Panc1 (cell line): ENCODE data around the gene CDK14. TPM values are rescaled to one million over a fixed set of nuclear protein-coding genes. Genes with fewer than 3 reads are reported as not detected.

Source experiments
- ATAC-seq: fragments of 200-7000 bp; cut with Tn5 transposase; 2 replicates; pipeline ENCODE4 v1.9.1; 2020; ENCODE audit warnings: mild to moderate bottlenecking, moderate library complexity
- BruUV-seq: library from RNA; stranded (reverse); fragments of 400-500 nt; replicated peaks from 2 replicates; lab custom pipeline; 2021; lab: Mats Ljungman, UMichigan
- CTCF ChIA-PET: fragments of 300-600 bp; sonication (Branson Sonifier 250); formaldehyde crosslinking; loops from one replicate; lab custom pipeline; 2022; ENCODE audit warnings: antibody characterized with exemption; lab: Charles Lee
- POLR2A ChIA-PET: fragments of 300-600 bp; sonication (Branson Sonifier 250); formaldehyde crosslinking; loops from one replicate; lab custom pipeline; 2022; ENCODE audit warnings: antibody characterized with exemption; lab: Charles Lee
- DNase-seq: peaks from one replicate; pipeline ENCODE4 v3.0.0-alpha.2; 2010; ENCODE audit warnings: low read depth, low spot score
- H3K27ac ChIP-seq: 2 replicates; pipeline ENCODE4 v1.5.1; 2011; ENCODE audit warnings: mild to moderate bottlenecking, low read length, inconsistent platforms
- H3K27me3 ChIP-seq: fragments of 200-500 bp; sonication (Bioruptor generic); 2 replicates; pipeline ENCODE4 v1.6.0; 2014; ENCODE audit warnings: low read length, inconsistent platforms; ENCODE audit not compliant: control insufficient read depth, insufficient read depth
- H3K36me3 ChIP-seq: fragments of 200-500 bp; sonication (Bioruptor generic); 2 replicates; pipeline ENCODE4 v1.5.1; 2014; ENCODE audit warnings: inconsistent platforms, mild to moderate bottlenecking, low read length, moderate library complexity; ENCODE audit not compliant: control insufficient read depth, insufficient read depth
- H3K4me1 ChIP-seq: 2 replicates; pipeline ENCODE4 v1.5.1; 2011; ENCODE audit warnings: inconsistent platforms, mild to moderate bottlenecking, low read length, moderate library complexity; ENCODE audit not compliant: control insufficient read depth, insufficient read depth
- H3K4me3 ChIP-seq, 2 experiments: 2 replicates each; pipeline ENCODE4 v1.5.1; 2011 to 2012; ENCODE audit warnings: low read depth in 2 of 2, low read length in 2 of 2, mild to moderate bottlenecking in 2 of 2, inconsistent platforms in 1 of 2, moderate library complexity in 1 of 2
- H3K9me3 ChIP-seq: fragments of 200-500 bp; sonication (Bioruptor generic); 2 replicates; pipeline ENCODE4 v1.5.1; 2014; ENCODE audit warnings: low read depth, mild to moderate bottlenecking, inconsistent platforms, low read length, moderate library complexity; ENCODE audit not compliant: control insufficient read depth, insufficient read depth
- POLR2AphosphoS5 ChIP-seq: IDR thresholded peaks from 2 replicates; pipeline ENCODE4 v1.6.1; 2012; ENCODE audit warnings: mild to moderate bottlenecking, low read depth, low read length, moderate library complexity
- SIN3A ChIP-seq: IDR thresholded peaks from 2 replicates; pipeline ENCODE4 v1.6.1; 2012; ENCODE audit warnings: low read depth, mild to moderate bottlenecking, low read length, moderate library complexity, borderline replicate concordance; ENCODE audit not compliant: insufficient read depth
- TCF7L2 ChIP-seq: IDR thresholded peaks from 2 replicates; pipeline ENCODE4 v1.6.1; 2011; ENCODE audit warnings: mild to moderate bottlenecking, low read depth, low read length, inconsistent platforms
- in situ Hi-C: cut with HindIII; loops from 2 replicates; pipeline ENCODE4 v1.10.0; 2016; ENCODE audit warnings: low sequenced_read_pairs, low pct_unique_long_range_greater_than_20kb
- intact Hi-C: fragments of 100-400 bp; cut with micrococcal nuclease; formaldehyde crosslinking; loops from one replicate; pipeline ENCODE4 v1.10.0; 2022; ENCODE audit not compliant: unreplicated experiment
- total RNA-seq: library from RNA; stranded (reverse); gene quantifications from one replicate; pipeline ENCODE4 v1.2.1, GENCODE V29; 2021; ENCODE audit not compliant: unreplicated experiment
- TF ChIP-seq, protein P1 (sequence below): fragments of 450-650 bp; IDR thresholded peaks from 2 replicates; pipeline ENCODE4 v1.5.1; 2017; ENCODE audit warnings: mild to moderate bottlenecking
- TF ChIP-seq, protein P2 (sequence below), 2 experiments: IDR thresholded peaks; 2 replicates each; pipeline ENCODE4 v1.6.1; 2011 to 2012; ENCODE audit warnings: low read depth in 2 of 2, control low read depth in 1 of 2, low read length in 1 of 2, mild to moderate bottlenecking in 1 of 2, moderate library complexity in 1 of 2; ENCODE audit not compliant: insufficient read depth in 1 of 2

The CDK14 gene
- total RNA-seq, 1 experiment from 2014 or later, result 3.0 TPM

DNA sequence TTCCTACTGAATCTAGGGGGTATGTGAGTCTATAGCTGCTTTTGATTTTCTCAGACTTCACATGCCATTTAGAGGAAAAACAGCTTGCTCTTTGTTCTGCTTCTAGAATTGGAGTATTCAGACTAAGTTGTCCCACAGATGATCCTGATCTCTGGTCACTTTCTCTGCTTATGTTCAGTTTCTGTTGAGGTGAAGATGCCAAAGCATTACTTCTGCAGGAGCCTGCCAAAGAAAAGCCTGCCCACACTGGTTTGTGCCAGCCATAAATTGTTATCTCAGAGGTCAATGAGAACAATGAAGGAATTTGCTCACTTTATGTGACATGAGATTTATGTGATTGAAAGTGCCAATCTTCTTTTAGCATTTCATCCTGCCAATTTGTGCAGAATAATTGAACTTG is 163.6 kb downstream of the CDK14 start:
- DNase-seq (no peak), ATAC-seq (no peak)
- Histone ChIP-seq H3K4me3 (no peak overlapping the region), H3K27me3 (no peaks in the 10 kb centered on the region), H3K4me1 (no peaks in the 10 kb centered on the region), H3K36me3 (no peaks in the 10 kb centered on the region), H3K27ac (no peak overlapping the region), H3K9me3 (no peaks in the 10 kb centered on the region)
- TF ChIP-seq TCF7L2, result no peak
- TF ChIP-seq, protein P1, sequence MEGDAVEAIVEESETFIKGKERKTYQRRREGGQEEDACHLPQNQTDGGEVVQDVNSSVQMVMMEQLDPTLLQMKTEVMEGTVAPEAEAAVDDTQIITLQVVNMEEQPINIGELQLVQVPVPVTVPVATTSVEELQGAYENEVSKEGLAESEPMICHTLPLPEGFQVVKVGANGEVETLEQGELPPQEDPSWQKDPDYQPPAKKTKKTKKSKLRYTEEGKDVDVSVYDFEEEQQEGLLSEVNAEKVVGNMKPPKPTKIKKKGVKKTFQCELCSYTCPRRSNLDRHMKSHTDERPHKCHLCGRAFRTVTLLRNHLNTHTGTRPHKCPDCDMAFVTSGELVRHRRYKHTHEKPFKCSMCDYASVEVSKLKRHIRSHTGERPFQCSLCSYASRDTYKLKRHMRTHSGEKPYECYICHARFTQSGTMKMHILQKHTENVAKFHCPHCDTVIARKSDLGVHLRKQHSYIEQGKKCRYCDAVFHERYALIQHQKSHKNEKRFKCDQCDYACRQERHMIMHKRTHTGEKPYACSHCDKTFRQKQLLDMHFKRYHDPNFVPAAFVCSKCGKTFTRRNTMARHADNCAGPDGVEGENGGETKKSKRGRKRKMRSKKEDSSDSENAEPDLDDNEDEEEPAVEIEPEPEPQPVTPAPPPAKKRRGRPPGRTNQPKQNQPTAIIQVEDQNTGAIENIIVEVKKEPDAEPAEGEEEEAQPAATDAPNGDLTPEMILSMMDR, result no peak
- TF ChIP-seq POLR2AphosphoS5, result no peak
- TF ChIP-seq, protein P2, sequence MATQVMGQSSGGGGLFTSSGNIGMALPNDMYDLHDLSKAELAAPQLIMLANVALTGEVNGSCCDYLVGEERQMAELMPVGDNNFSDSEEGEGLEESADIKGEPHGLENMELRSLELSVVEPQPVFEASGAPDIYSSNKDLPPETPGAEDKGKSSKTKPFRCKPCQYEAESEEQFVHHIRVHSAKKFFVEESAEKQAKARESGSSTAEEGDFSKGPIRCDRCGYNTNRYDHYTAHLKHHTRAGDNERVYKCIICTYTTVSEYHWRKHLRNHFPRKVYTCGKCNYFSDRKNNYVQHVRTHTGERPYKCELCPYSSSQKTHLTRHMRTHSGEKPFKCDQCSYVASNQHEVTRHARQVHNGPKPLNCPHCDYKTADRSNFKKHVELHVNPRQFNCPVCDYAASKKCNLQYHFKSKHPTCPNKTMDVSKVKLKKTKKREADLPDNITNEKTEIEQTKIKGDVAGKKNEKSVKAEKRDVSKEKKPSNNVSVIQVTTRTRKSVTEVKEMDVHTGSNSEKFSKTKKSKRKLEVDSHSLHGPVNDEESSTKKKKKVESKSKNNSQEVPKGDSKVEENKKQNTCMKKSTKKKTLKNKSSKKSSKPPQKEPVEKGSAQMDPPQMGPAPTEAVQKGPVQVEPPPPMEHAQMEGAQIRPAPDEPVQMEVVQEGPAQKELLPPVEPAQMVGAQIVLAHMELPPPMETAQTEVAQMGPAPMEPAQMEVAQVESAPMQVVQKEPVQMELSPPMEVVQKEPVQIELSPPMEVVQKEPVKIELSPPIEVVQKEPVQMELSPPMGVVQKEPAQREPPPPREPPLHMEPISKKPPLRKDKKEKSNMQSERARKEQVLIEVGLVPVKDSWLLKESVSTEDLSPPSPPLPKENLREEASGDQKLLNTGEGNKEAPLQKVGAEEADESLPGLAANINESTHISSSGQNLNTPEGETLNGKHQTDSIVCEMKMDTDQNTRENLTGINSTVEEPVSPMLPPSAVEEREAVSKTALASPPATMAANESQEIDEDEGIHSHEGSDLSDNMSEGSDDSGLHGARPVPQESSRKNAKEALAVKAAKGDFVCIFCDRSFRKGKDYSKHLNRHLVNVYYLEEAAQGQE (IDR thresholded peaks at IDR 0.05; ENCODE audit: insufficient read depth in 1 of 2, low read depth in 2 of 2, low read length in 1 of 2), result no peak
- TF ChIP-seq SIN3A, result no peak
- ChIA-PET POLR2A (no interaction called here), CTCF (no interaction called here)
- in situ Hi-C loops, result no loop called here
- intact Hi-C loops, result no loop called here
- BruUV-seq, result no TSS peak

DNA sequence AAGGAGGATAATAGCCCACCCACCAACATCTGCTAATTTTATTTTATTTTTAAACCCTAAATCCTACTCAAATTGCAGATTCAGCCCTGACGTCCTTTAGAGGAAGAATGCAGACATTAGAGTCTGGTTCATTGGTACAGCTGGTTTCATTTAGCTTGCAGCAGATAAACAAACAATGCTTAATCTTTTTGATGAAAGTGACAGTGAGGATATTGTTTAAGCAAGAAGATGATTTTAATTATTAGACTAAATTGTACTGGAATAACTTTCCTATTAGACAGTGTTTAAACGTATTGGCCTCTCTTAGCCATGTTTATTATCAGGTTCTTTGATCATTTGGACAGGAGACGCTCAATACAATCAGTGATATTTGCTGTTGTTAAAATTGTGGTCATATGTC is 164.8 kb downstream of the CDK14 start:
- BruUV-seq, result no TSS peak
- Histone ChIP-seq H3K9me3 (no peaks in the 10 kb centered on the region), H3K36me3 (no peaks in the 10 kb centered on the region), H3K27me3 (no peaks in the 10 kb centered on the region), H3K4me1 (no peaks in the 10 kb centered on the region), H3K27ac (no peak overlapping the region), H3K4me3 (no peak overlapping the region)
- CTCF ChIA-PET, result no interaction called here
- POLR2A ChIA-PET, result no interaction called here
- in situ Hi-C loops (no loop called here), intact Hi-C loops (no loop called here)
- TF ChIP-seq, protein P2 (IDR thresholded peaks at IDR 0.05; ENCODE audit: insufficient read depth in 1 of 2, low read depth in 2 of 2, low read length in 1 of 2), result no peak
- TF ChIP-seq, protein P1, result no peak
- TF ChIP-seq SIN3A, result no peak
- TF ChIP-seq TCF7L2, result no peak
- no peak for TF ChIP-seq POLR2AphosphoS5
- DNase-seq (no peak), ATAC-seq (no peak)
